Measurements from ENCODE around the gene KDM6B. TPM values are rescaled to one million over a fixed set of nuclear protein-coding genes. Genes with fewer than 3 reads are reported as not detected.
"Not testable (repeated sequence)": the region's sequence is repeated elsewhere in the genome, so short reads cannot be mapped to it uniquely, and the experiment has no call there.

KDM6B gene
- total RNA-seq, 1 donor from 2014 or later, result 15.1 TPM

- DNase-seq (ENCODE audit: low spot score in 2 of 2), result peak; percentile 47 to 61
- FAIRE-seq, result no peak
These were observed 28.8 kb downstream of the KDM6B start for GRCh38 chr17:7862692-7863437.

GRCh38 chr17:7864384-7864783 lies 30.4 kb downstream of the KDM6B start:
- not testable (repeated sequence) for FAIRE-seq; DNase-seq (ENCODE audit: low spot score in 2 of 2)

GRCh38 chr17:7864995-7865650 lies 31.1 kb downstream of the KDM6B start:
- FAIRE-seq (no peak), DNase-seq (ENCODE audit: low spot score in 2 of 2) (no peak)

GRCh38 chr17:7867881-7868329 lies 33.9 kb downstream of the KDM6B start:
- FAIRE-seq (no peak), DNase-seq (ENCODE audit: low spot score in 2 of 2) (no peak)

- FAIRE-seq, result no peak
- no peak for DNase-seq (ENCODE audit: low spot score in 2 of 2)
These were observed 39.0 kb downstream of the KDM6B start for GRCh38 chr17:7873051-7873450.

- DNase-seq (ENCODE audit: low spot score in 2 of 2) (no peak), FAIRE-seq (no peak)
These were observed 41.9 kb downstream of the KDM6B start for GRCh38 chr17:7875804-7876370.

GRCh38 chr17:7878234-7878633 lies 44.2 kb downstream of the KDM6B start:
- DNase-seq (ENCODE audit: low spot score in 2 of 2), result no peak
- no peak for FAIRE-seq

- FAIRE-seq (no peak), DNase-seq (ENCODE audit: low spot score in 2 of 2) (no peak)
These were observed 46.3 kb downstream of the KDM6B start for GRCh38 chr17:7880076-7880868.

GRCh38 chr17:7881276-7882054 lies 47.4 kb downstream of the KDM6B start:
- no peak for DNase-seq (ENCODE audit: low spot score in 2 of 2)
- no peak for FAIRE-seq

GRCh38 chr17:7882068-7882467 lies 48.1 kb downstream of the KDM6B start:
- DNase-seq (ENCODE audit: low spot score in 2 of 2), result no peak
- FAIRE-seq, result no peak

- no peak for FAIRE-seq
- no peak for DNase-seq (ENCODE audit: low spot score in 2 of 2)
These were observed 48.6 kb downstream of the KDM6B start for GRCh38 chr17:7882629-7883028.

Other genes with a start within 250 kb of the KDM6B start
- 1.2 TPM for gene SOX15, start 244.1 kb upstream of the KDM6B start, total RNA-seq
- 68.1 TPM for gene FXR2, start 219.3 kb upstream of the KDM6B start, total RNA-seq
- gene SAT2, start 206.4 kb upstream of the KDM6B start, total RNA-seq, result 31.4 TPM
- not detected for gene SHBG, start 204.1 kb upstream of the KDM6B start, total RNA-seq
- 8.2 TPM for gene ATP1B2, start 183.3 kb upstream of the KDM6B start, total RNA-seq
- gene TP53, start 146.7 kb upstream of the KDM6B start, total RNA-seq, result 6.9 TPM
- 11.8 TPM for gene WRAP53, start 145.7 kb upstream of the KDM6B start, total RNA-seq
- 17.5 TPM for gene EFNB3, start 129.0 kb upstream of the KDM6B start, total RNA-seq
- 1.2 TPM for gene DNAH2, start 116.5 kb upstream of the KDM6B start, total RNA-seq
- 1.2 TPM for gene TMEM88, start 20.8 kb downstream of the KDM6B start, total RNA-seq
- 30.2 TPM for gene NAA38, start 23.3 kb downstream of the KDM6B start, total RNA-seq
- 15.1 TPM for gene CYB5D1, start 23.8 kb downstream of the KDM6B start, total RNA-seq
- 276 TPM for gene CHD3, start 54.6 kb downstream of the KDM6B start, total RNA-seq
- gene RNF227, start 82.1 kb downstream of the KDM6B start, total RNA-seq, result 8.2 TPM
- 1.2 TPM for gene KCNAB3, start 95.6 kb downstream of the KDM6B start, total RNA-seq
- gene TRAPPC1, start 97.7 kb downstream of the KDM6B start, total RNA-seq, result 14.3 TPM
- gene CNTROB, start 98.0 kb downstream of the KDM6B start, total RNA-seq, result 25.3 TPM
- under 0.01 TPM for gene GUCY2D, start 168.4 kb downstream of the KDM6B start, total RNA-seq
- under 0.01 TPM for gene ALOX15B, start 204.8 kb downstream of the KDM6B start, total RNA-seq

Data from frontal cortex (tissue), 4 donors.